Hepatocyte (in vitro differentiated cells): ENCODE results near the gene SIL1.

ENCODE experiments used
- EZH2 ChIP-seq: fragments of 200-600 bp; sonication (generic); IDR thresholded peaks from 2 replicates; pipeline ENCODE4 v1.6.1; 2016; ENCODE audit warnings: antibody characterized with exemption, mild to moderate bottlenecking, borderline replicate concordance
- TF ChIP-seq, protein P1 (sequence below): fragments of 200-600 bp; sonication (generic); IDR thresholded peaks from 2 replicates; pipeline ENCODE4 v1.5.1; 2016; ENCODE audit warnings: antibody characterized with exemption, mild to moderate bottlenecking; ENCODE audit not compliant: poor library complexity

DNA sequence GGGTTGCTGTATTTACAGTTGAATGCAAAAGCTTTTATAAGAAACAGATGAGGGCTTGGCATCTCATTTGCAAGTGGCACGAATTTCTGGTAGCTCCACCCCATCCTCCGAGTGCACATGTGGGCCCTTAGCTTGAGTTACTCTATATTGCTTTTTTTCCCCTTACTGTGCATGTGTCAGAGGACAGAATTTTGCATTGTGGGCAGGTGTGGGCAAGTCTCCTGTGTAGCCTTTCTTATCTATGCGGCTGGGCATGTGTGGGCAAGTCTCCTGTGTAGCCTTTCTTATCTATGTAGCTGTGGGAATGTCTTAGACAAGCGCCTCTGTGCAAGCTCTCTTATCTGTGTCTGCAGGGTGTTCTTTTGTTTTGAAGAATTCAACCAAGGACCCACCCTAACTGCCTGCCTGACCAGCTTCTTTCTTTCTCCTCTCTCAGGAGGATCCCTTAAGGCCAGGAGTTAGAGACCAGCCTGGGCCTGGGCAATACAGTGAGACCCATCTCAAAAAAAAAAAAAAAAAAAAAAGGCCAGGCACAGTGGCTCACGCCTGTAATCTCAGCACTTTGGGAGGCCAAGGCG, 34.1 kb upstream of the SIL1 start:
- no peak for TF ChIP-seq EZH2
- TF ChIP-seq, protein P1, sequence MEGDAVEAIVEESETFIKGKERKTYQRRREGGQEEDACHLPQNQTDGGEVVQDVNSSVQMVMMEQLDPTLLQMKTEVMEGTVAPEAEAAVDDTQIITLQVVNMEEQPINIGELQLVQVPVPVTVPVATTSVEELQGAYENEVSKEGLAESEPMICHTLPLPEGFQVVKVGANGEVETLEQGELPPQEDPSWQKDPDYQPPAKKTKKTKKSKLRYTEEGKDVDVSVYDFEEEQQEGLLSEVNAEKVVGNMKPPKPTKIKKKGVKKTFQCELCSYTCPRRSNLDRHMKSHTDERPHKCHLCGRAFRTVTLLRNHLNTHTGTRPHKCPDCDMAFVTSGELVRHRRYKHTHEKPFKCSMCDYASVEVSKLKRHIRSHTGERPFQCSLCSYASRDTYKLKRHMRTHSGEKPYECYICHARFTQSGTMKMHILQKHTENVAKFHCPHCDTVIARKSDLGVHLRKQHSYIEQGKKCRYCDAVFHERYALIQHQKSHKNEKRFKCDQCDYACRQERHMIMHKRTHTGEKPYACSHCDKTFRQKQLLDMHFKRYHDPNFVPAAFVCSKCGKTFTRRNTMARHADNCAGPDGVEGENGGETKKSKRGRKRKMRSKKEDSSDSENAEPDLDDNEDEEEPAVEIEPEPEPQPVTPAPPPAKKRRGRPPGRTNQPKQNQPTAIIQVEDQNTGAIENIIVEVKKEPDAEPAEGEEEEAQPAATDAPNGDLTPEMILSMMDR = no peak
